ENCODE measurements around the gene ZC3H7B.
A peak's percentile ranks its signal among the peaks of the same experiment; 100 is the strongest.

ZC3H7B gene

GRCh38 chr22:41285441-41285819, 15.9 kb upstream of the ZC3H7B start:
- Histone ChIP-seq H3K4me3 (ENCODE audit: low read length) (peak overlapping the region; percentile 79), H3K4me2 (ENCODE audit: low read length) (peak overlapping the region; percentile 82), H3F3A (ENCODE audit: control insufficient read depth, insufficient read depth) (0 out of 2 replicates have a peak, but pooled peaks cover 2% of the 10 kb centered on the region), H3K9me2 (replicated peaks; ENCODE audit: control insufficient read depth, low read length) (no peaks in the 10 kb centered on the region), H3K27me3 (ENCODE audit: control insufficient read depth, low read length) (no peaks in the 10 kb centered on the region), H4K20me1 (ENCODE audit: control insufficient read depth, insufficient read depth, low read depth, low read length) (peaks cover 6% of the 10 kb centered on the region; the same call in 1 of the 2 replicates), H3K36me3 (ENCODE audit: control insufficient read depth, low read length) (peaks cover 45% of the 10 kb centered on the region), H3K4me1 (ENCODE audit: control insufficient read depth, low read length) (peaks cover 19% of the 10 kb centered on the region), H3K27ac (ENCODE audit: low read depth, low read length) (peak overlapping the region; percentile 49), H3K9me3 (ENCODE audit: control insufficient read depth, insufficient read depth, low read length) (no peaks in the 10 kb centered on the region), H3K79me2 (ENCODE audit: control insufficient read depth, low read length) (peaks cover 56% of the 10 kb centered on the region)
- TF ChIP-seq EZH2phosphoT487 (IDR thresholded peaks at IDR 0.05; ENCODE audit: borderline replicate concordance, low read length) (no peak), CTCF (IDR thresholded peaks at IDR 0.05; ENCODE audit: low read depth, low read length, poor library complexity, severe bottlenecking) (peak; percentile 42)

- H3K4me2 ChIP-seq (ENCODE audit: low read length), result peak within 1 kb of the TSS; percentile 82
- H3K27me3 ChIP-seq (ENCODE audit: control insufficient read depth, low read length), result no peaks in the 10 kb centered on the region
- H3K79me2 ChIP-seq (ENCODE audit: control insufficient read depth, low read length), result peaks cover 50% of the 10 kb centered on the region
- H3K4me1 ChIP-seq (ENCODE audit: control insufficient read depth, low read length), result peaks cover 19% of the 10 kb centered on the region
- peak within 1 kb of the TSS; percentile 79 for H3K4me3 ChIP-seq (ENCODE audit: low read length)
- TF ChIP-seq CTCF (IDR thresholded peaks at IDR 0.05; ENCODE audit: low read depth, low read length, poor library complexity, severe bottlenecking) (peak; percentile 36), EZH2phosphoT487 (IDR thresholded peaks at IDR 0.05; ENCODE audit: borderline replicate concordance, low read length) (no peak)
- H3K9me2 ChIP-seq (replicated peaks; ENCODE audit: control insufficient read depth, low read length), result no peaks in the 10 kb centered on the region
- H3K27ac ChIP-seq (ENCODE audit: low read depth, low read length), result peak within 1 kb of the TSS; percentile 80
- H3K9me3 ChIP-seq (ENCODE audit: control insufficient read depth, insufficient read depth, low read length), result no peaks in the 10 kb centered on the region
- peaks cover 39% of the 10 kb centered on the region for H3K36me3 ChIP-seq (ENCODE audit: control insufficient read depth, low read length)
- peaks cover 6% of the 10 kb centered on the region; the same call in 1 of the 2 replicates for H4K20me1 ChIP-seq (ENCODE audit: control insufficient read depth, insufficient read depth, low read depth, low read length)
- H3F3A ChIP-seq (ENCODE audit: control insufficient read depth, insufficient read depth), result 0 out of 2 replicates have a peak, but pooled peaks cover 2% of the 10 kb centered on the region
These were observed 15.3 kb upstream of the ZC3H7B start, which contains the start of gene RANGAP1 for GRCh38 chr22:41285820-41286638. Gene RANGAP1, minus strand, starts transcription at chr22:41286187. Its CDS starts 5,143 bp downstream, at chr22:41281044.

GRCh38 chr22:41286639-41287091, 14.7 kb upstream of the ZC3H7B start:
- Histone ChIP-seq H3K4me2 (ENCODE audit: low read length) (peak overlapping the region; percentile 77), H3K9me2 (replicated peaks; ENCODE audit: control insufficient read depth, low read length) (no peaks in the 10 kb centered on the region), H3K79me2 (ENCODE audit: control insufficient read depth, low read length) (peaks cover 43% of the 10 kb centered on the region), H4K20me1 (ENCODE audit: control insufficient read depth, insufficient read depth, low read depth, low read length) (peaks cover 4% of the 10 kb centered on the region; the same call in 1 of the 2 replicates), H3K9me3 (ENCODE audit: control insufficient read depth, insufficient read depth, low read length) (no peaks in the 10 kb centered on the region), H3K4me1 (ENCODE audit: control insufficient read depth, low read length) (peaks cover 19% of the 10 kb centered on the region), H3K27ac (ENCODE audit: low read depth, low read length) (peak overlapping the region; percentile 80), H3F3A (ENCODE audit: control insufficient read depth, insufficient read depth) (0 out of 2 replicates have a peak, but pooled peaks cover 2% of the 10 kb centered on the region), H3K36me3 (ENCODE audit: control insufficient read depth, low read length) (peaks cover 32% of the 10 kb centered on the region), H3K4me3 (ENCODE audit: low read length) (peak overlapping the region; percentile 79), H3K27me3 (ENCODE audit: control insufficient read depth, low read length) (no peaks in the 10 kb centered on the region)
- no peak for TF ChIP-seq EZH2phosphoT487 (IDR thresholded peaks at IDR 0.05; ENCODE audit: borderline replicate concordance, low read length)
- TF ChIP-seq CTCF (IDR thresholded peaks at IDR 0.05; ENCODE audit: low read depth, low read length, poor library complexity, severe bottlenecking), result no peak

Measured in DOHH2 (cell line).